Endothelial cell of umbilical vein (primary cell): ENCODE data around the gene HUWE1. TPM values are rescaled to one million over a fixed set of nuclear protein-coding genes. Genes with fewer than 3 reads are reported as not detected.

Experiments used
- BruUV-seq: library from RNA; stranded (reverse); fragments of 400-500 nt; replicated peaks from 2 replicates; lab custom pipeline; 2021; lab: Mats Ljungman, UMichigan
- CTCF ChIA-PET: fragments of 300-600, 350-600 bp; sonication (Branson Sonifier 250); formaldehyde crosslinking; loops from one replicate; lab custom pipeline; 2021; ENCODE audit warnings: antibody characterized with exemption, inconsistent platforms; lab: Charles Lee
- POLR2A ChIA-PET: fragments of 300-600, 350-600 bp; sonication (Branson Sonifier 250); formaldehyde crosslinking; loops from one replicate; lab custom pipeline; 2021; ENCODE audit warnings: antibody characterized with exemption, inconsistent platforms; lab: Charles Lee
- DNase-seq: peaks from one replicate; pipeline ENCODE4 v3.0.0-alpha.2; 2011; ENCODE audit warnings: low read depth, low spot score
- FAIRE-seq: peaks from 2 replicates; lab custom pipeline; 2011; peaks lifted over from hg19 to GRCh38; lab: Jason Lieb, UNC
- H2AFZ ChIP-seq: 2 replicates; pipeline ENCODE4 v1.6.0; 2012; ENCODE audit warnings: low read depth, low read length, control low read depth, inconsistent platforms
- H3K27ac ChIP-seq: 2 replicates; pipeline ENCODE4 v1.5.1; 2011; ENCODE audit warnings: low read depth, mild to moderate bottlenecking, control low read depth, low read length, moderate library complexity; ENCODE audit not compliant: insufficient read depth
- H3K27me3 ChIP-seq, 2 experiments: 2 replicates each; pipeline versions ENCODE4 v1.6.0 to v1.6.1; 2011; ENCODE audit warnings: low read length in 2 of 2, mixed read lengths in 1 of 2; ENCODE audit not compliant: control insufficient read depth in 2 of 2, insufficient read depth in 2 of 2
- H3K36me3 ChIP-seq, 2 experiments: 2 replicates in 1 of 2; 3 replicates in 1 of 2; pipeline ENCODE4 v1.5.1; 2011; ENCODE audit warnings: low read length in 2 of 2, mild to moderate bottlenecking in 1 of 2, moderate library complexity in 1 of 2; ENCODE audit not compliant: control insufficient read depth in 2 of 2, insufficient read depth in 2 of 2; ENCODE audit errors: extremely low read depth in 1 of 2
- H3K4me1 ChIP-seq: 3 replicates; pipeline ENCODE4 v1.5.1; 2011; ENCODE audit warnings: mild to moderate bottlenecking, low read length; ENCODE audit not compliant: control insufficient read depth, insufficient read depth; ENCODE audit errors: extremely low read depth
- H3K4me2 ChIP-seq: 2 replicates; pipeline ENCODE4 v1.6.1; 2011; ENCODE audit warnings: low read length, control low read depth, mixed read lengths; ENCODE audit not compliant: insufficient read depth
- H3K4me3 ChIP-seq, 3 experiments: fragments of 200-600 bp in 1 of 3; sonication (generic), shearing (Covaris generic) in 1 of 3; replicated peaks in 1 of 3; 2 replicates each; pipeline ENCODE4 v1.5.1; 2011 to 2016; ENCODE audit warnings: control low read depth in 3 of 3, low read length in 3 of 3, mild to moderate bottlenecking in 2 of 3, inconsistent platforms in 1 of 3, low read depth in 1 of 3, moderate library complexity in 1 of 3; ENCODE audit not compliant: insufficient read depth in 1 of 3
- H3K79me2 ChIP-seq: 2 replicates; pipeline ENCODE4 v1.6.0; 2012; ENCODE audit warnings: low read length, inconsistent platforms; ENCODE audit not compliant: control insufficient read depth, insufficient read depth
- H3K9ac ChIP-seq: replicated peaks from 2 replicates; pipeline ENCODE3; 2011; ENCODE audit warnings: low read length, control low read depth; ENCODE audit not compliant: insufficient read depth; ENCODE audit errors: extremely low read depth
- H3K9me1 ChIP-seq: replicated peaks from 3 replicates; pipeline ENCODE4 v1.6.0; 2011; ENCODE audit warnings: mild to moderate bottlenecking, low read length; ENCODE audit not compliant: control insufficient read depth, insufficient read depth; ENCODE audit errors: extremely low read depth
- H3K9me3 ChIP-seq: replicated peaks from 2 replicates; pipeline ENCODE4 v1.5.1; 2012; ENCODE audit warnings: low read length, inconsistent platforms; ENCODE audit not compliant: control insufficient read depth, insufficient read depth
- H4K20me1 ChIP-seq: replicated peaks from 2 replicates; pipeline ENCODE3; 2011; ENCODE audit warnings: mild to moderate bottlenecking, low read length; ENCODE audit not compliant: control insufficient read depth, insufficient read depth; ENCODE audit errors: extremely low read depth
- EZH2 ChIP-seq: IDR thresholded peaks from 2 replicates; pipeline ENCODE4 v1.6.1; 2012; ENCODE audit warnings: borderline replicate concordance, low read depth, mild to moderate bottlenecking, moderate library complexity, low read length, inconsistent platforms; ENCODE audit not compliant: severe bottlenecking
- FOS ChIP-seq: IDR thresholded peaks from 2 replicates; pipeline ENCODE4 v1.6.1; 2011; ENCODE audit warnings: mild to moderate bottlenecking, low read length, moderate library complexity, borderline replicate concordance; ENCODE audit not compliant: insufficient read depth
- GATA2 ChIP-seq: IDR thresholded peaks from 2 replicates; pipeline ENCODE4 v1.7.0; 2011; ENCODE audit warnings: low read depth, mild to moderate bottlenecking, moderate library complexity, mixed read lengths, low read length; ENCODE audit not compliant: insufficient read length, insufficient read depth
- POLR2A ChIP-seq: IDR thresholded peaks from 2 replicates; pipeline ENCODE4 v1.6.1; 2012; ENCODE audit warnings: low read depth, mild to moderate bottlenecking, control low read depth, low read length
- dilution Hi-C: fragments of 300-500 bp; cut with MboI; formaldehyde crosslinking; loops from one replicate; pipeline ENCODE4 v1.15.0; 2019; ENCODE audit warnings: low sequenced_read_pairs; ENCODE audit not compliant: extremely low pct_ligation_motif_present
- intact Hi-C: fragments of 100-400 bp; cut with micrococcal nuclease; formaldehyde crosslinking; loops from one replicate; pipeline ENCODE4 v1.10.0; 2022
- polyA plus RNA-seq, 4 experiments: library from polyadenylated mRNA; depleted of rRNA in 3 of 4; stranded (reverse) in 3 of 4; unstranded in 1 of 4; fragments of >200 nt; gene quantifications; 2 replicates each; pipeline versions ENCODE4 v1.2.1 to v1.2.3, GENCODE V29; 2011 to 2012; ENCODE audit warnings: missing spikeins in 1 of 4
- total RNA-seq: library from RNA; stranded (reverse); gene quantifications from 2 replicates; pipeline ENCODE4 v1.2.3, GENCODE V29; 2021
- TF ChIP-seq, protein P1 (sequence below): IDR thresholded peaks from 2 replicates; pipeline ENCODE4 v1.6.1; 2011; ENCODE audit not compliant: insufficient read depth, insufficient read length

HUWE1 gene
- total and polyA plus RNA-seq, 2 donors (not counting 3 experiments of a cell fraction or from before 2014, with no cell fraction given): 66.6 to 210 TPM

DNA sequence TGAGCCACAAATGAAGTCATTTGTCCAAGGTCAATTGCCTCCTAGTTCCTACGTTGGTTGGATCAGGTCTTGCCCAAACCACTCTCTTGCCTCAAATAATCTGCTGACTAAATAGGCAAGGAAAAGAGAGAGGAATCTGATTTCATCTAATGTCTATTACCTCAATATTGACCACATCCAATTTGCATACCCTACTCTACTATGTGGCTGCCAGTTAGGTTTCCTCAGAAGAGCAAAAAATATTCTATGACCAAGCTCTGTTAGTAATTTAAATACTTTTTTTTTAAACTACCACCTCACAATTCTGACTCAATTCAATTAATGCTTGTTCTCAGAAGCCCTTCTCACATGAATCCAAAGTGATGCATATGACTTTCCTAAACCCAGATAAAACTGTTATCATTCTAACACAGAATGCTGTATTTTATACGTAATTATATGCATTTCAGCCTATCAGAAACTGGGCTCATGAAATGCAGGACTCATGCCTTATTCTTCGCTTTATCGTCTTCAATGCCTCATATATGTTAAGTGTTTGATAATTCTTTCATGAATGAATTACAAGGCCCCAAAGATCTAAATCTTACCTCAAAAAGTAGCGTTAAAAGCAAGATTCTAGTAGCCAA, 98.6 kb downstream of the HUWE1 start:
- no peaks in the 10 kb centered on the region for H3K4me1 ChIP-seq
- H3K27ac ChIP-seq: no peak overlapping the region
- H3K79me2 ChIP-seq: peaks cover 2% of the 10 kb centered on the region
- FAIRE-seq (no peak), DNase-seq (no peak)
- H3K9me3 ChIP-seq: no peaks in the 10 kb centered on the region
- no peak overlapping the region for H3K4me2 ChIP-seq
- H3K4me3 ChIP-seq: no peak overlapping the region
- dilution Hi-C loops (no loop called here), intact Hi-C loops (no loop called here)
- no peak overlapping the region for H2AFZ ChIP-seq
- no TSS peak for BruUV-seq
- POLR2A ChIA-PET: no interaction called here
- peaks cover 21 to 41% of the 10 kb centered on the region in 2 experiments for H3K36me3 ChIP-seq
- TF ChIP-seq POLR2A (no peak), FOS (no peak), EZH2 (no peak), GATA2 (no peak)
- TF ChIP-seq, protein P1, sequence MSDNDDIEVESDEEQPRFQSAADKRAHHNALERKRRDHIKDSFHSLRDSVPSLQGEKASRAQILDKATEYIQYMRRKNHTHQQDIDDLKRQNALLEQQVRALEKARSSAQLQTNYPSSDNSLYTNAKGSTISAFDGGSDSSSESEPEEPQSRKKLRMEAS: no peak
- no peaks in the 10 kb centered on the region for H4K20me1 ChIP-seq
- H3K27me3 ChIP-seq: no peaks in the 10 kb centered on the region
- no peaks in the 10 kb centered on the region for H3K9me1 ChIP-seq
- CTCF ChIA-PET: no interaction called here
- H3K9ac ChIP-seq: no peak overlapping the region

DNA sequence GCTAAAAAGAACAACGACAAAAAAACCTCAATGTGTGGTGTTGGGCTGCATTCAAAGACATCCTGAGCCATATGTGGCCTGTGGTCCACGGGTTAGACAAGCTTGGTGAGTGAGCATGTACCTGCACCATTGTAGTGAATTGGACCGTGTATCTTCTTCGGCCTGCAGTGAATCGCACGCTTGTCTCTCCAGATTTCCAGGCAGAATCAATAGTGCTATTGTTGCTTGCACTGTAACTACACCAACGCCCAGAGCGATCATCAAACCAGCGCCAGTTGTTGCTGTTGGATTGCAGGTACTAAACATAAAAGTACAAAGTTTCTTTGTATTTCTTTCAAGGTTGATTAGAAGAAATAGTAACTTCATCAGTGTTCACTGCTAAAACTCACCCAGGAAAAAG, 101.6 kb downstream of the HUWE1 start:
- Histone ChIP-seq H3K9ac (no peak overlapping the region), H3K27me3 (no peaks in the 10 kb centered on the region), H3K4me1 (no peaks in the 10 kb centered on the region), H3K27ac (no peak overlapping the region), H4K20me1 (no peaks in the 10 kb centered on the region), H3K9me3 (no peaks in the 10 kb centered on the region), H3K4me2 (no peak overlapping the region), H3K4me3 (no peak overlapping the region), H3K9me1 (no peaks in the 10 kb centered on the region), H2AFZ (no peak overlapping the region), H3K36me3 (peaks cover 14 to 27% of the 10 kb centered on the region in 2 experiments), H3K79me2 (peaks cover 5% of the 10 kb centered on the region)
- ChIA-PET POLR2A (no interaction called here), CTCF (no interaction called here)
- intact Hi-C loops (loop anchor here (5.0 kb wide), 1 partner anchor 38 kb away; no protein-coding TSS in a partner anchor), dilution Hi-C loops (no loop called here)
- DNase-seq (no peak), FAIRE-seq (no peak)
- TF ChIP-seq EZH2: no peak
- TF ChIP-seq, protein P1: no peak
- BruUV-seq: no TSS peak
